Epithelial cell of esophagus (primary cell): ENCODE measurements around the gene DPP6.

ENCODE experiments used
- DNase-seq: peaks from one replicate; pipeline ENCODE4 v3.0.0; 2010; ENCODE audit warnings: low read depth
- H3K4me3 ChIP-seq: 2 replicates; pipeline ENCODE4 v1.5.1; 2011; ENCODE audit warnings: mild to moderate bottlenecking, low read length, control low read depth
- TF ChIP-seq, protein P1 (sequence below): IDR thresholded peaks from 2 replicates; pipeline ENCODE4 v1.5.1; 2011; ENCODE audit warnings: low read depth, mild to moderate bottlenecking, low read length, control low read depth, inconsistent platforms; ENCODE audit not compliant: insufficient read depth; ENCODE audit errors: missing control alignments

The DPP6 gene

DNA sequence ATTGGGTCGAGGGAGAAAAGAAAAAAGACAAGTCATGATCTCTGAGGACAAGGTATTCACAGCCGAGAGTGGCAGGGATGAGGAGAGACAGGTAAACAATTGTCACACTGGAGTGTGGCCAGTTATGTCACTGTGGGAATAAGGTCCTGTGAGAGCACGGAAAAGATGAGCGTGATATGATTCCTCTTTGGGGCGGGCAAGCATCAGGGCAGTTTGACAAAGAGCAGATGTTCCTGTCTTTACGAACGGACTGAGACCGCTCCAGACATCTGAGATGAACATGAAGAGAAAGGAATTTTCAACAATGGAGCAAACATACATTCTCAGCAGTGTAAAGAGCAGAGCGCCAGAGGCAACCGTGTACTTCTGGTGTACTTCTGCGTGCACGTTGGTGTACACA, 278.1 kb downstream of the DPP6 start:
- H3K4me3 ChIP-seq: no peak overlapping the region
- TF ChIP-seq, protein P1, sequence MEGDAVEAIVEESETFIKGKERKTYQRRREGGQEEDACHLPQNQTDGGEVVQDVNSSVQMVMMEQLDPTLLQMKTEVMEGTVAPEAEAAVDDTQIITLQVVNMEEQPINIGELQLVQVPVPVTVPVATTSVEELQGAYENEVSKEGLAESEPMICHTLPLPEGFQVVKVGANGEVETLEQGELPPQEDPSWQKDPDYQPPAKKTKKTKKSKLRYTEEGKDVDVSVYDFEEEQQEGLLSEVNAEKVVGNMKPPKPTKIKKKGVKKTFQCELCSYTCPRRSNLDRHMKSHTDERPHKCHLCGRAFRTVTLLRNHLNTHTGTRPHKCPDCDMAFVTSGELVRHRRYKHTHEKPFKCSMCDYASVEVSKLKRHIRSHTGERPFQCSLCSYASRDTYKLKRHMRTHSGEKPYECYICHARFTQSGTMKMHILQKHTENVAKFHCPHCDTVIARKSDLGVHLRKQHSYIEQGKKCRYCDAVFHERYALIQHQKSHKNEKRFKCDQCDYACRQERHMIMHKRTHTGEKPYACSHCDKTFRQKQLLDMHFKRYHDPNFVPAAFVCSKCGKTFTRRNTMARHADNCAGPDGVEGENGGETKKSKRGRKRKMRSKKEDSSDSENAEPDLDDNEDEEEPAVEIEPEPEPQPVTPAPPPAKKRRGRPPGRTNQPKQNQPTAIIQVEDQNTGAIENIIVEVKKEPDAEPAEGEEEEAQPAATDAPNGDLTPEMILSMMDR: no peak
- no peak for DNase-seq

DNA sequence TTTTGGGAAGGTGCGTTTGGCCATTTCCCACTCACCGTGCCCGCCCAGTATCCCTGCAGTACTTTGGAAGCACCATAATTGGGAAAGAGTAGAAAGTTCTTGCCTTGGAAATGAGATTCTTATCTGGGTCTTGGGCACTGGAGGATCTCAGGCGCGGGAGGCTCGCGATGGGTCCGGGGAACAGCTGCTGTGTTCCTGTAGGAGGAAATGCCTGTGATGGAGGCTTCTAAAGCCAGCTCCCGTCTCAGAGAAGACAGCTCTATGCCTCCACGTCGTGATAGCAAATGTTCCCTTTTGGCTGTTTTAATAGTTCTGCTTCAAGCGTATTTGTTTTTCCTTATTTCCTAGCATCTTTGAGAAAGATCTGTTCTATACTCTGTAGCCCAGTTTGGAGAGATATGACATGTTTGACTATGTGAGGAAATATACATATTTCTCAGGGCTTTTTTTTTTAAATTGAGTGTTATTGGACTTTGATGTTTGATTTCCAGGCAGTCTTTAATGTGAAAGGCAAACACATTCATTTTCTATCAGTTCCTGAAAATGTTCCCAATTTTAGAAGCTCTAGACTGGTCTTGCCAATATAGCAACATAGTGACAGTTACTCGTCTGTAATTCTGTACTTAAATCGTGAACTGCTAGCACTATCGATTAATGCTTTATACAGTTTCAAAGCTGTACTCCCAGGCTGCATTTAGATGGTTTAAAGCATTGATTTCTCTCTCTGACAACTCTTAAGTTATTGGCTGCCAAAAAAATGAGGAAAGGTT, 280.8 kb downstream of the DPP6 start:
- TF ChIP-seq, protein P1: no peak
- no peak overlapping the region for H3K4me3 ChIP-seq
- no peak for DNase-seq

DNA sequence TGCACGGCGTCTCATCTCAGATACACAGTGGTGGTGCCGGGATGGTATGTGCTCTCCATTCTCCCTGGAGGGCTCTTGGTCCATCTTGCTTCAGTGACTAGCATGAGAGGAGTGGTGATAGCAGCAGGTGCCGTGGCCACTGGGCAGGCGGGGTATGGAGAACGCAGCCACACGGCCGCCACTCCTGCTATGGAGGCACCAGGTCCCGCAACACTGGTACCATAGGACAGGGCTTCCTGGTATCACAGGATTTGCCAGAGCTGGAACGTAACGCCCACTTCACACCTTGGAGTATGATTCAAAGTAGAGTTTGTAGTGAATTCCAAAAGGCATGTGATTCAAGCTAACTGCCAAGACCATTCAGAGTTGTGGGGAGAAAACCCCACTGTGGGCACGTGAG, 284.1 kb downstream of the DPP6 start:
- TF ChIP-seq, protein P1: no peak
- no peak overlapping the region for H3K4me3 ChIP-seq
- DNase-seq: no peak

- H3K4me3 ChIP-seq: no peak overlapping the region
- TF ChIP-seq, protein P1: no peak
- DNase-seq: no peak
These were observed 286.7 kb downstream of the DPP6 start for GRCh38 chr7:154338701-154339506.

DNA sequence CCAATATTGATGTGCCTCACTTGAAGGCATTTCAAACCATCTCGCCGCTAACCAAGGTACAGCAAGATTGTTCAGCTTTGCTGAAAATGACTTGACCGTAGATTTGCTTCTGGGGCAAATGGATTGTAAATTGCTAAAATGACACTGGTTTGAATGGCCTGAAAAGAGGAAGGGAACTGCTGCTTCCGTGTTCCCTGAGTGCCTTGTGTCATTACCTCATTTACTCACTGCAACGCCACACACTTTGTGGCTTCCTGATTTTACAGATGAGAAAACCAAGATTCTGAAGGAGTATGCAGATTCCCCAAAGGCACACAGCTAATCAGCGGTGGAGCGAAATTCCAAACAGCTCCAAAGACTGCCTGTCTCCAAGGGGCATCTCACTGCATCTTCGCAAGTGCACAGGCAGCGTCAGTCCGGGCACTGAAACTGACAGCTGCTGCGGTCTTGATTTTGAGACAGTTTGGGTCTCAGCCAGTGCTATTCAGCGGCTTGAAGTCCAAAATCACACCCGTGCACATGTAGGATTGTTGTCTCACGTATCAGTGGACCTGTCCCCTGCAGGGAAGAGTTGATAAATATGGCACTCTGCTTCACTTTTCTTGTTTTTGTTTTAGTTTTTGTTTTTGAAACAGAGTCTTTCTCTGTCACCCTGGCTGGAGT, 290.9 kb downstream of the DPP6 start:
- TF ChIP-seq, protein P1: no peak
- no peak overlapping the region for H3K4me3 ChIP-seq
- no peak for DNase-seq

GRCh38 chr7:154343778-154344412, 291.7 kb downstream of the DPP6 start:
- TF ChIP-seq, protein P1: no peak
- H3K4me3 ChIP-seq: no peak overlapping the region
- no peak for DNase-seq
